Activated CD4-positive, alpha-beta memory T cell treated with anti-CD3 and anti-CD28 coated beads, Interleukin-2, amount 10 ng/mL, durations not matched to agents 7 days and 5 days (primary cell): ENCODE data around the gene FEN1. TPM values are rescaled to one million over a fixed set of nuclear protein-coding genes. Genes with fewer than 3 reads are reported as not detected.

ENCODE experiments used
- CTCF ChIA-PET: fragments of 350-600 bp; sonication (Branson Sonifier 250); formaldehyde crosslinking; loops from one replicate; lab custom pipeline; 2021; ENCODE audit warnings: antibody characterized with exemption, inconsistent platforms; lab: Charles Lee
- POLR2A ChIA-PET: fragments of 350-600 bp; sonication (Branson Sonifier 250); formaldehyde crosslinking; loops from one replicate; lab custom pipeline; 2021; ENCODE audit warnings: antibody characterized with exemption; lab: Charles Lee
- DNase-seq: peaks from one replicate; pipeline ENCODE4 v3.0.0-alpha.2; 2020
- H3K27ac Mint-ChIP-seq: one replicate; pipeline ENCODE4 v1.8.0; 2021; ENCODE audit warnings: mild to moderate bottlenecking, mixed read lengths
- H3K27me3 Mint-ChIP-seq: one replicate; pipeline ENCODE4 v1.8.0; 2021; ENCODE audit warnings: mixed read lengths
- H3K36me3 Mint-ChIP-seq: one replicate; pipeline ENCODE4 v1.8.0; 2021; ENCODE audit warnings: low read depth, mixed read lengths
- H3K4me1 Mint-ChIP-seq: one replicate; pipeline ENCODE4 v1.8.0; 2021; ENCODE audit warnings: mixed read lengths
- H3K4me3 Mint-ChIP-seq: one replicate; pipeline ENCODE4 v1.8.0; 2021; ENCODE audit warnings: mild to moderate bottlenecking, mixed read lengths
- H3K9me3 Mint-ChIP-seq: one replicate; pipeline ENCODE4 v1.8.0; 2021; ENCODE audit warnings: mixed read lengths
- total RNA-seq, 2 experiments: library from RNA; stranded (reverse); gene quantifications; one replicate each; pipeline ENCODE4 v1.2.3, GENCODE V29; 2021

Gene FEN1
- total RNA-seq, 2 experiments from 2014 or later = 104 to 105 TPM

GRCh38 chr11:61811831-61812230 is 19.1 kb downstream of the FEN1 start:
- no peak overlapping the region for H3K27ac Mint-ChIP-seq
- H3K9me3 Mint-ChIP-seq = no peaks in the 10 kb centered on the region
- POLR2A ChIA-PET = interaction anchor here (5.3 kb wide), 1 partner anchor 18 kb away, joined by 81 read pairs; the partner anchor contains the start of genes FEN1 and TMEM258
- H3K36me3 Mint-ChIP-seq = peaks cover 63% of the 10 kb centered on the region
- CTCF ChIA-PET = interaction anchor here (6.5 kb wide), 1 partner anchor 15 kb away, joined by 81 read pairs; no protein-coding TSS in a partner anchor
- peaks cover 9% of the 10 kb centered on the region for H3K4me1 Mint-ChIP-seq
- no peak for DNase-seq
- no peaks in the 10 kb centered on the region for H3K27me3 Mint-ChIP-seq
- H3K4me3 Mint-ChIP-seq = no peak overlapping the region

- no peak overlapping the region for H3K4me3 Mint-ChIP-seq
- H3K4me1 Mint-ChIP-seq = peaks cover 11% of the 10 kb centered on the region
- peaks cover 9% of the 10 kb centered on the region for H3K27me3 Mint-ChIP-seq
- POLR2A ChIA-PET = interaction anchor here (0.8 to 5.3 kb wide), 3 partner anchors 11 to 19 kb away, joined by 3 to 81 read pairs (median 6); partner anchors contain the start of genes FEN1 and TMEM258
- CTCF ChIA-PET = interaction anchor here (6.5 kb wide), 1 partner anchor 16 kb away, joined by 81 read pairs; no protein-coding TSS in a partner anchor
- no peak overlapping the region for H3K27ac Mint-ChIP-seq
- peaks cover 53% of the 10 kb centered on the region for H3K36me3 Mint-ChIP-seq
- no peak for DNase-seq
- H3K9me3 Mint-ChIP-seq = no peaks in the 10 kb centered on the region
Observed at GRCh38 chr11:61812736-61813411, 20.2 kb downstream of the FEN1 start.

- peaks cover 47% of the 10 kb centered on the region for H3K36me3 Mint-ChIP-seq
- peaks cover 11% of the 10 kb centered on the region for H3K27me3 Mint-ChIP-seq
- peaks cover 11% of the 10 kb centered on the region for H3K4me1 Mint-ChIP-seq
- peak overlapping the region; percentile 97 for H3K4me3 Mint-ChIP-seq
- ChIA-PET POLR2A (interaction anchor here (1.1 to 7.1 kb wide), 14 partner anchors 8 to 309 kb away, joined by 3 to 81 read pairs (median 8); partner anchors contain the start of genes FADS2, FEN1, FTH1 and INCENP), CTCF (interaction anchor here (0.9 to 6.5 kb wide), 9 partner anchors 13 to 268 kb away, joined by 3 to 81 read pairs (median 5); partner anchors contain the start of gene FADS2)
- peak overlapping the region; percentile 83 for H3K27ac Mint-ChIP-seq
- DNase-seq = peak; percentile 42
- no peaks in the 10 kb centered on the region for H3K9me3 Mint-ChIP-seq
Observed at GRCh38 chr11:61814247-61814957, 21.7 kb downstream of the FEN1 start.

- H3K9me3 Mint-ChIP-seq = no peaks in the 10 kb centered on the region
- H3K27me3 Mint-ChIP-seq = peaks cover 11% of the 10 kb centered on the region
- DNase-seq = peak; percentile 71
- peaks cover 44% of the 10 kb centered on the region for H3K36me3 Mint-ChIP-seq
- peak overlapping the region; percentile 97 for H3K4me3 Mint-ChIP-seq
- peak overlapping the region; percentile 83 for H3K27ac Mint-ChIP-seq
- POLR2A ChIA-PET = interaction anchor here (1.0 to 7.1 kb wide), 18 partner anchors 9 to 481 kb away, joined by 3 to 81 read pairs (median 6); partner anchors contain the start of genes FADS2, FEN1, FTH1 and INCENP
- H3K4me1 Mint-ChIP-seq = peaks cover 11% of the 10 kb centered on the region
- CTCF ChIA-PET = interaction anchor here (0.7 to 6.5 kb wide), 11 partner anchors 11 to 267 kb away, joined by 3 to 81 read pairs (median 4); partner anchors contain the start of gene FADS2
Observed at GRCh38 chr11:61814958-61815789, 22.5 kb downstream of the FEN1 start.

GRCh38 chr11:61815790-61816735 is 23.4 kb downstream of the FEN1 start:
- Mint-ChIP-seq H3K27ac (peak overlapping the region; percentile 83), H3K4me1 (peaks cover 11% of the 10 kb centered on the region), H3K9me3 (no peaks in the 10 kb centered on the region), H3K27me3 (peaks cover 11% of the 10 kb centered on the region), H3K4me3 (peak overlapping the region; percentile 97), H3K36me3 (peaks cover 38% of the 10 kb centered on the region)
- DNase-seq = peak; percentile 73
- CTCF ChIA-PET = interaction anchor here (0.7 to 6.5 kb wide), 10 partner anchors 11 to 266 kb away, joined by 3 to 81 read pairs (median 4); partner anchors contain the start of gene FADS2
- POLR2A ChIA-PET = interaction anchor here (0.6 to 7.1 kb wide), 17 partner anchors 8 to 482 kb away, joined by 3 to 81 read pairs (median 5); partner anchors contain the start of genes FADS2, FEN1, FTH1 and TMEM258

- POLR2A ChIA-PET = interaction anchor here (0.6 to 7.1 kb wide), 10 partner anchors 10 to 31 kb away, joined by 3 to 81 read pairs (median 14); partner anchors contain the start of genes FADS2, FEN1 and TMEM258
- peaks cover 35% of the 10 kb centered on the region for H3K36me3 Mint-ChIP-seq
- peaks cover 11% of the 10 kb centered on the region for H3K27me3 Mint-ChIP-seq
- CTCF ChIA-PET = interaction anchor here (0.8 to 6.5 kb wide), 4 partner anchors 10 to 20 kb away, joined by 3 to 81 read pairs (median 12); partner anchors contain the start of gene FADS2
- DNase-seq = peak; percentile 88
- peaks cover 11% of the 10 kb centered on the region for H3K4me1 Mint-ChIP-seq
- H3K27ac Mint-ChIP-seq = peak within 1 kb of the TSS; percentile 83
- H3K9me3 Mint-ChIP-seq = no peaks in the 10 kb centered on the region
- H3K4me3 Mint-ChIP-seq = peak within 1 kb of the TSS; percentile 97
Observed at GRCh38 chr11:61816736-61817455, 24.2 kb downstream of the FEN1 start, which contains the start of gene FADS1. FADS1 (minus strand) TSS chr11:61817003; CDS start chr11:61816929, 74 bp downstream.

GRCh38 chr11:61817471-61818202 is 24.9 kb downstream of the FEN1 start:
- Mint-ChIP-seq H3K9me3 (no peaks in the 10 kb centered on the region), H3K27me3 (peaks cover 11% of the 10 kb centered on the region), H3K27ac (peak overlapping the region; percentile 2), H3K4me1 (peaks cover 11% of the 10 kb centered on the region), H3K36me3 (peaks cover 28% of the 10 kb centered on the region), H3K4me3 (peak overlapping the region; percentile 97)
- CTCF ChIA-PET = interaction anchor here (0.8 to 6.5 kb wide), 8 partner anchors 11 to 79 kb away, joined by 3 to 81 read pairs (median 3); partner anchors contain the start of gene FADS2
- POLR2A ChIA-PET = interaction anchor here (0.8 to 7.1 kb wide), 8 partner anchors 10 to 25 kb away, joined by 3 to 81 read pairs (median 24); partner anchors contain the start of genes FADS2, FEN1 and TMEM258
- DNase-seq = no peak

- Mint-ChIP-seq H3K27me3 (peaks cover 18% of the 10 kb centered on the region), H3K36me3 (peaks cover 9% of the 10 kb centered on the region), H3K9me3 (no peaks in the 10 kb centered on the region), H3K4me3 (no peak overlapping the region), H3K27ac (no peak overlapping the region), H3K4me1 (peaks cover 2% of the 10 kb centered on the region)
- POLR2A ChIA-PET = interaction anchor here (1.0 to 7.1 kb wide), 3 partner anchors 8 to 27 kb away, joined by 3 to 81 read pairs (median 3); partner anchors contain the start of genes FADS2, FEN1 and TMEM258
- CTCF ChIA-PET = no interaction called here
- no peak for DNase-seq
Observed at GRCh38 chr11:61820174-61820573, 27.5 kb downstream of the FEN1 start.

- peak overlapping the region; percentile 68 for H3K27ac Mint-ChIP-seq
- H3K4me1 Mint-ChIP-seq = peaks cover 40% of the 10 kb centered on the region
- H3K27me3 Mint-ChIP-seq = peaks cover 20% of the 10 kb centered on the region
- DNase-seq = no peak
- peaks cover 42% of the 10 kb centered on the region for H3K36me3 Mint-ChIP-seq
- CTCF ChIA-PET = interaction anchor here (5.0 kb wide), 1 partner anchor 12 kb away, joined by 22 read pairs; the partner anchor contains the start of gene FADS1
- POLR2A ChIA-PET = interaction anchor here (0.7 to 4.3 kb wide), 4 partner anchors 10 to 34 kb away, joined by 3 to 81 read pairs (median 29); partner anchors contain the start of genes FADS1, FEN1 and TMEM258
- peak overlapping the region; percentile 95 for H3K4me3 Mint-ChIP-seq
- no peaks in the 10 kb centered on the region for H3K9me3 Mint-ChIP-seq
Observed at GRCh38 chr11:61826930-61827570, 34.3 kb downstream of the FEN1 start.
